ENCODE results near the gene PLCB3. TPM values are rescaled to one million over a fixed set of nuclear protein-coding genes. Genes with fewer than 3 reads are reported as not detected.

The PLCB3 gene
- total and polyA plus RNA-seq, 9 donors, result 9.9 to 17.6 (median 12.9) TPM

GRCh38 chr11:64287676-64288352 is 36.5 kb downstream of the PLCB3 start:
- peaks cover 32% of the 10 kb centered on the region for H3K27me3 ChIP-seq (ENCODE audit: control insufficient read depth, insufficient read depth, low read length)
- DNase-seq, result no peak
- peaks cover 42% of the 10 kb centered on the region for H3K4me1 ChIP-seq (ENCODE audit: control insufficient read depth, insufficient read depth, low read length)
- peaks cover 14% of the 10 kb centered on the region for H3K36me3 ChIP-seq (ENCODE audit: control insufficient read depth, insufficient read depth, low read length)
- no peak overlapping the region for H3K4me3 ChIP-seq (ENCODE audit: low read length)
- 92% methylated on average over 33 of the region's 33 CpGs for WGBS (ENCODE audit: insufficient coverage)
- H3K27ac ChIP-seq (ENCODE audit: low read length), result no peak overlapping the region
- H3K9me3 ChIP-seq (replicated peaks; ENCODE audit: control insufficient read depth, low read depth, low read length), result no peaks in the 10 kb centered on the region

- 78% methylated on average over 3 of the region's 9 CpGs for WGBS (ENCODE audit: insufficient coverage)
These were observed 37.0 kb downstream of the PLCB3 start for GRCh38 chr11:64288353-64288750.

GRCh38 chr11:64289002-64289564 is 37.8 kb downstream of the PLCB3 start:
- Histone ChIP-seq H3K4me1 (ENCODE audit: control insufficient read depth, insufficient read depth, low read length) (peaks cover 30% of the 10 kb centered on the region), H3K4me3 (ENCODE audit: low read length) (no peak overlapping the region), H3K27ac (ENCODE audit: low read length) (no peak overlapping the region), H3K36me3 (ENCODE audit: control insufficient read depth, insufficient read depth, low read length) (peaks cover 7% of the 10 kb centered on the region), H3K27me3 (ENCODE audit: control insufficient read depth, insufficient read depth, low read length) (peaks cover 45% of the 10 kb centered on the region), H3K9me3 (replicated peaks; ENCODE audit: control insufficient read depth, low read depth, low read length) (no peaks in the 10 kb centered on the region)
- 69% methylated on average over 6 of the region's 13 CpGs for WGBS (ENCODE audit: insufficient coverage)
- no peak for DNase-seq

More at GRCh38 chr11:64288353-64288750, 37.0 kb downstream of the PLCB3 start:
- Histone ChIP-seq H3K4me1 (ENCODE audit: control insufficient read depth, insufficient read depth, low read length) (peaks cover 37% of the 10 kb centered on the region), H3K4me3 (ENCODE audit: low read length) (no peak overlapping the region), H3K36me3 (ENCODE audit: control insufficient read depth, insufficient read depth, low read length) (peaks cover 9% of the 10 kb centered on the region), H3K9me3 (replicated peaks; ENCODE audit: control insufficient read depth, low read depth, low read length) (no peaks in the 10 kb centered on the region), H3K27ac (ENCODE audit: low read length) (no peak overlapping the region), H3K27me3 (ENCODE audit: control insufficient read depth, insufficient read depth, low read length) (peaks cover 38% of the 10 kb centered on the region)
- DNase-seq, result no peak

- peaks cover 7% of the 10 kb centered on the region for H3K36me3 ChIP-seq (ENCODE audit: control insufficient read depth, insufficient read depth, low read length)
- 34% methylated on average over 9 of the region's 10 CpGs for WGBS (ENCODE audit: insufficient coverage)
- peaks cover 24% of the 10 kb centered on the region for H3K4me1 ChIP-seq (ENCODE audit: control insufficient read depth, insufficient read depth, low read length)
- H3K27me3 ChIP-seq (ENCODE audit: control insufficient read depth, insufficient read depth, low read length), result peaks cover 60% of the 10 kb centered on the region
- H3K9me3 ChIP-seq (replicated peaks; ENCODE audit: control insufficient read depth, low read depth, low read length), result no peaks in the 10 kb centered on the region
- H3K4me3 ChIP-seq (ENCODE audit: low read length), result no peak overlapping the region
- DNase-seq, result no peak
- no peak overlapping the region for H3K27ac ChIP-seq (ENCODE audit: low read length)
These were observed 39.3 kb downstream of the PLCB3 start for GRCh38 chr11:64290352-64291261.

- Histone ChIP-seq H3K4me3 (ENCODE audit: low read length) (no peak within 1 kb of the TSS), H3K9me3 (replicated peaks; ENCODE audit: control insufficient read depth, low read depth, low read length) (no peaks in the 10 kb centered on the region), H3K27ac (ENCODE audit: low read length) (no peak within 1 kb of the TSS), H3K27me3 (ENCODE audit: control insufficient read depth, insufficient read depth, low read length) (peaks cover 67% of the 10 kb centered on the region), H3K36me3 (ENCODE audit: control insufficient read depth, insufficient read depth, low read length) (peaks cover 7% of the 10 kb centered on the region), H3K4me1 (ENCODE audit: control insufficient read depth, insufficient read depth, low read length) (peaks cover 18% of the 10 kb centered on the region)
- 1% methylated on average over 44 of the region's 45 CpGs for WGBS (ENCODE audit: insufficient coverage)
- DNase-seq, result no peak
These were observed 40.0 kb downstream of the PLCB3 start, which contains the start of gene KCNK4 for GRCh38 chr11:64291262-64291751. Gene KCNK4 (plus strand): TSS chr11:64291302. CDS start chr11:64293019, 1,717 bp downstream.

GRCh38 chr11:64291752-64292459 is 40.6 kb downstream of the PLCB3 start:
- WGBS (ENCODE audit: insufficient coverage), result under 1% methylated on average over 96 of the region's 96 CpGs
- no peak overlapping the region for H3K4me3 ChIP-seq (ENCODE audit: low read length)
- no peaks in the 10 kb centered on the region for H3K9me3 ChIP-seq (replicated peaks; ENCODE audit: control insufficient read depth, low read depth, low read length)
- peaks cover 7% of the 10 kb centered on the region for H3K36me3 ChIP-seq (ENCODE audit: control insufficient read depth, insufficient read depth, low read length)
- peaks cover 73% of the 10 kb centered on the region for H3K27me3 ChIP-seq (ENCODE audit: control insufficient read depth, insufficient read depth, low read length)
- DNase-seq, result no peak
- no peak overlapping the region for H3K27ac ChIP-seq (ENCODE audit: low read length)
- H3K4me1 ChIP-seq (ENCODE audit: control insufficient read depth, insufficient read depth, low read length), result peaks cover 12% of the 10 kb centered on the region

GRCh38 chr11:64292460-64293254 is 41.3 kb downstream of the PLCB3 start:
- no peak overlapping the region for H3K27ac ChIP-seq (ENCODE audit: low read length)
- H3K9me3 ChIP-seq (replicated peaks; ENCODE audit: control insufficient read depth, low read depth, low read length), result no peaks in the 10 kb centered on the region
- 24% methylated on average over 34 of the region's 42 CpGs for WGBS (ENCODE audit: insufficient coverage)
- peaks cover 7% of the 10 kb centered on the region for H3K36me3 ChIP-seq (ENCODE audit: control insufficient read depth, insufficient read depth, low read length)
- H3K4me1 ChIP-seq (ENCODE audit: control insufficient read depth, insufficient read depth, low read length), result peaks cover 9% of the 10 kb centered on the region
- peaks cover 81% of the 10 kb centered on the region for H3K27me3 ChIP-seq (ENCODE audit: control insufficient read depth, insufficient read depth, low read length)
- no peak overlapping the region for H3K4me3 ChIP-seq (ENCODE audit: low read length)
- DNase-seq, result no peak

GRCh38 chr11:64294774-64295173 is 43.4 kb downstream of the PLCB3 start:
- Histone ChIP-seq H3K27me3 (ENCODE audit: control insufficient read depth, insufficient read depth, low read length) (peaks cover 97% of the 10 kb centered on the region), H3K4me3 (ENCODE audit: low read length) (no peak overlapping the region), H3K9me3 (replicated peaks; ENCODE audit: control insufficient read depth, low read depth, low read length) (no peaks in the 10 kb centered on the region), H3K36me3 (ENCODE audit: control insufficient read depth, insufficient read depth, low read length) (no peaks in the 10 kb centered on the region), H3K27ac (ENCODE audit: low read length) (no peak overlapping the region), H3K4me1 (ENCODE audit: control insufficient read depth, insufficient read depth, low read length) (peaks cover 18% of the 10 kb centered on the region)
- 60% methylated on average over 1 of the region's 3 CpGs for WGBS (ENCODE audit: insufficient coverage)
- no peak for DNase-seq

GRCh38 chr11:64295760-64296159 is 44.4 kb downstream of the PLCB3 start:
- H3K27ac ChIP-seq (ENCODE audit: low read length), result no peak overlapping the region
- no CpG with 5 or more reads among the region's 4 CpGs for WGBS (ENCODE audit: insufficient coverage)
- no peaks in the 10 kb centered on the region for H3K9me3 ChIP-seq (replicated peaks; ENCODE audit: control insufficient read depth, low read depth, low read length)
- no peak for DNase-seq
- no peaks in the 10 kb centered on the region for H3K36me3 ChIP-seq (ENCODE audit: control insufficient read depth, insufficient read depth, low read length)
- peaks cover 97% of the 10 kb centered on the region for H3K27me3 ChIP-seq (ENCODE audit: control insufficient read depth, insufficient read depth, low read length)
- H3K4me1 ChIP-seq (ENCODE audit: control insufficient read depth, insufficient read depth, low read length), result peaks cover 28% of the 10 kb centered on the region
- no peak overlapping the region for H3K4me3 ChIP-seq (ENCODE audit: low read length)
